ENCODE results near the gene UBR4.
"Not testable (repeated sequence)": the region's sequence is repeated elsewhere in the genome, so short reads cannot be mapped to it uniquely, and the experiment has no call there.

Gene UBR4

GRCh38 chr1:19190468-19190867, 19.6 kb downstream of the UBR4 start:
- no peak for DNase-seq (ENCODE audit: low spot score)

GRCh38 chr1:19189270-19189669, 20.8 kb downstream of the UBR4 start:
- DNase-seq (ENCODE audit: low spot score) = no peak

- DNase-seq (ENCODE audit: low spot score) = no peak
These were observed 22.2 kb downstream of the UBR4 start for GRCh38 chr1:19187852-19188251.

GRCh38 chr1:19186001-19186400, 24.1 kb downstream of the UBR4 start:
- DNase-seq (ENCODE audit: low spot score) = no peak

- DNase-seq (ENCODE audit: low spot score) = no peak
These were observed 27.8 kb downstream of the UBR4 start for GRCh38 chr1:19182223-19182622.

GRCh38 chr1:19180265-19180657, 29.8 kb downstream of the UBR4 start:
- DNase-seq (ENCODE audit: low spot score) = not testable (repeated sequence)

GRCh38 chr1:19179597-19180264, 30.3 kb downstream of the UBR4 start:
- peak; percentile 31 for DNase-seq (ENCODE audit: low spot score)

- DNase-seq (ENCODE audit: low spot score) = no peak
These were observed 31.2 kb downstream of the UBR4 start for GRCh38 chr1:19178734-19179398.

- DNase-seq (ENCODE audit: low spot score) = no peak
These were observed 32.3 kb downstream of the UBR4 start for GRCh38 chr1:19177811-19178210.

- DNase-seq (ENCODE audit: low spot score) = no peak
These were observed 40.4 kb downstream of the UBR4 start for GRCh38 chr1:19169642-19170041.

GRCh38 chr1:19167140-19167539, 42.9 kb downstream of the UBR4 start:
- no peak for DNase-seq (ENCODE audit: low spot score)

GRCh38 chr1:19166066-19166465, 44.0 kb downstream of the UBR4 start:
- DNase-seq (ENCODE audit: low spot score) = no peak

GRCh38 chr1:19165501-19165900, 44.6 kb downstream of the UBR4 start:
- DNase-seq (ENCODE audit: low spot score) = no peak

GRCh38 chr1:19164274-19165015, 45.6 kb downstream of the UBR4 start:
- DNase-seq (ENCODE audit: low spot score) = no peak

- DNase-seq (ENCODE audit: low spot score) = peak; percentile 48
These were observed 46.8 kb downstream of the UBR4 start for GRCh38 chr1:19163261-19163660.

GRCh38 chr1:19160831-19161230, 49.2 kb downstream of the UBR4 start:
- no peak for DNase-seq (ENCODE audit: low spot score)

- no peak for DNase-seq (ENCODE audit: low spot score)
These were observed 52.4 kb downstream of the UBR4 start for GRCh38 chr1:19157653-19158052.

GRCh38 chr1:19156676-19157075, 53.4 kb downstream of the UBR4 start:
- DNase-seq (ENCODE audit: low spot score) = peak; percentile 48

GRCh38 chr1:19154876-19155275, 55.2 kb downstream of the UBR4 start:
- DNase-seq (ENCODE audit: low spot score) = no peak

- DNase-seq (ENCODE audit: low spot score) = no peak
These were observed 56.9 kb downstream of the UBR4 start for GRCh38 chr1:19153169-19153568.

GRCh38 chr1:19151537-19151936, 58.5 kb downstream of the UBR4 start:
- no peak for DNase-seq (ENCODE audit: low spot score)

GRCh38 chr1:19149736-19150135, 60.3 kb downstream of the UBR4 start:
- DNase-seq (ENCODE audit: low spot score) = no peak

GRCh38 chr1:19140465-19140864, 69.6 kb downstream of the UBR4 start:
- DNase-seq (ENCODE audit: low spot score) = no peak
